Neural progenitor cell (in vitro differentiated cells): ENCODE measurements around the gene GNA15. TPM values are rescaled to one million over a fixed set of nuclear protein-coding genes. Genes with fewer than 3 reads are reported as not detected.

Experiments used
- DNase-seq: peaks from one replicate; pipeline ENCODE4 v3.0.0-alpha.2; 2016; ENCODE audit warnings: low spot score
- H2AFZ ChIP-seq: fragments of 200-600 bp; sonication (generic); replicated peaks from 2 replicates; pipeline ENCODE4 v1.6.1; 2016; ENCODE audit warnings: antibody characterized with exemption
- H3F3A ChIP-seq: fragments of 200-600 bp; sonication (generic); 2 replicates; pipeline ENCODE4 v1.6.1; 2016; ENCODE audit warnings: antibody characterized with exemption, low read depth
- H3K27ac ChIP-seq: fragments of 200-600 bp; sonication (generic); 2 replicates; pipeline ENCODE4 v1.5.1; 2016; ENCODE audit warnings: mild to moderate bottlenecking
- H3K27me3 ChIP-seq: fragments of 200-600 bp; sonication (generic); 2 replicates; pipeline ENCODE4 v1.6.1; 2016; ENCODE audit warnings: mild to moderate bottlenecking, moderate library complexity
- H3K36me3 ChIP-seq: fragments of 200-600 bp; sonication (generic); 2 replicates; pipeline ENCODE4 v1.5.1; 2016
- H3K4me1 ChIP-seq: fragments of 200-600 bp; sonication (generic); 2 replicates; pipeline ENCODE4 v1.6.1; 2016; ENCODE audit warnings: mixed run types
- H3K4me2 ChIP-seq: fragments of 200-600 bp; sonication (generic); 2 replicates; pipeline ENCODE4 v1.6.1; 2016
- H3K4me3 ChIP-seq: fragments of 200-600 bp; sonication (generic); 2 replicates; pipeline ENCODE4 v1.5.1; 2016
- H3K79me2 ChIP-seq: fragments of 200-600 bp; sonication (generic); 2 replicates; pipeline ENCODE4 v1.6.1; 2016; ENCODE audit warnings: low read depth
- H3K9ac ChIP-seq: fragments of 200-600 bp; sonication (generic); 2 replicates; pipeline ENCODE4 v1.6.1; 2016
- H3K9me3 ChIP-seq: fragments of 200-600 bp; sonication (generic); 2 replicates; pipeline ENCODE4 v1.5.1; 2016; ENCODE audit warnings: low read depth
- H4K20me1 ChIP-seq: fragments of 200-600 bp; sonication (generic); 2 replicates; pipeline ENCODE4 v1.6.1; 2016; ENCODE audit warnings: low read depth
- H3K27ac Mint-ChIP-seq: 3 replicates; pipeline ENCODE4 v1.8.0; 2021; ENCODE audit warnings: mixed read lengths
- H3K27me3 Mint-ChIP-seq: 2 replicates; pipeline ENCODE4 v1.8.0; 2022; ENCODE audit warnings: low read depth, mild to moderate bottlenecking, inconsistent platforms, moderate library complexity, mixed read lengths; ENCODE audit not compliant: insufficient read depth
- H3K36me3 Mint-ChIP-seq: 3 replicates; pipeline ENCODE4 v1.8.0; 2021; ENCODE audit warnings: mixed read lengths
- H3K4me1 Mint-ChIP-seq: 3 replicates; pipeline ENCODE4 v1.8.0; 2021; ENCODE audit warnings: mixed read lengths
- H3K4me3 Mint-ChIP-seq: 3 replicates; pipeline ENCODE4 v1.8.0; 2021; ENCODE audit warnings: mild to moderate bottlenecking, moderate library complexity, mixed read lengths
- H3K9me3 Mint-ChIP-seq: 3 replicates; pipeline ENCODE4 v1.8.0; 2020; ENCODE audit warnings: mixed read lengths
- CTCF ChIP-seq: fragments of 200-600 bp; sonication (generic); IDR thresholded peaks from 2 replicates; pipeline ENCODE4 v1.5.1; 2017; ENCODE audit warnings: antibody characterized with exemption, mild to moderate bottlenecking
- EZH2 ChIP-seq: fragments of 200-600 bp; sonication (generic); IDR thresholded peaks from 2 replicates; pipeline ENCODE4 v1.6.1; 2017; ENCODE audit warnings: antibody characterized with exemption, mild to moderate bottlenecking, moderate library complexity
- EZH2phosphoT487 ChIP-seq: fragments of 200-600 bp; sonication (generic); IDR thresholded peaks from 2 replicates; pipeline ENCODE4 v1.6.1; 2017; ENCODE audit warnings: antibody characterized with exemption
- total RNA-seq: library from RNA; depleted of rRNA; stranded (reverse); fragments of >200 nt; gene quantifications from 2 replicates; pipeline ENCODE4 v1.2.3, GENCODE V29; 2015; ENCODE audit warnings: low replicate concordance

The GNA15 gene
- total RNA-seq, 1 donor from 2014 or later: not detected

- H2AFZ ChIP-seq: no peak overlapping the region
- no peaks in the 10 kb centered on the region for H3K4me1 ChIP-seq
- no peak for DNase-seq
- no peaks in the 10 kb centered on the region for H3K9me3 ChIP-seq
- TF ChIP-seq EZH2phosphoT487 (no peak), CTCF (no peak), EZH2 (no peak)
- no peak overlapping the region for H3K27ac ChIP-seq
- Mint-ChIP-seq H3K4me3 (peak overlapping the region; percentile 35), H3K27ac (no peak overlapping the region), H3K27me3 (no peaks in the 10 kb centered on the region), H3K9me3 (no peaks in the 10 kb centered on the region), H3K4me1 (no peaks in the 10 kb centered on the region), H3K36me3 (no peaks in the 10 kb centered on the region)
- H3K27me3 ChIP-seq: no peaks in the 10 kb centered on the region
- no peak overlapping the region for H3K4me2 ChIP-seq
- no peaks in the 10 kb centered on the region for H3K79me2 ChIP-seq
- H3K4me3 ChIP-seq: no peak overlapping the region
- H4K20me1 ChIP-seq: no peaks in the 10 kb centered on the region
- H3K9ac ChIP-seq: no peak overlapping the region
- H3K36me3 ChIP-seq: no peaks in the 10 kb centered on the region
- H3F3A ChIP-seq: no peaks in the 10 kb centered on the region
These were observed 41.1 kb downstream of the GNA15 start for GRCh38 chr19:3176715-3177501.

DNA sequence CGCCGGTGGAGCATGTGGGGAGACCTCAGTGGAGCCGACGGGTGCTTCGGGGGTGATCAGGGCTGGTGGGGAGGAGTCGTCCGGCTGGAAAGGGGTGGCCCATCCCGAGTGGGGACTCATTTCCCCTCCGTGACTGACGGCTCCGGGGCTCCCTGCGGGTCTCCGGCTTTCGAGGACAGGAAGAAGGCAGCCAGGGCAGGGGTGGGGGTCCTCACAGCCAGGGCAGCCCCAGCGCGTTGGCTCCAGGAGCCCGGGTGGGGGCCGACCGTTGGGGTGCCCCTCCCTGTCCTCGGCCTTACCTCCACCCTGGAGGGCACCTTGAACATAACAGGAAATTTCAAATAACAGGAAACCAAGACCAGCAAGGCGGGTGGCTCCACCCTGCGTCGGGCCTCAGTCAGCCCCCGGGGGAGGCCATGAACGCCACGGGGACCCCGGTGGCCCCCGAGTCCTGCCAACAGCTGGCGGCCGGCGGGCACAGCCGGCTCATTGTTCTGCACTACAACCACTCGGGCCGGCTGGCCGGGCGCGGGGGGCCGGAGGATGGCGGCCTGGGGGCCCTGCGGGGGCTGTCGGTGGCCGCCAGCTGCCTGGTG, 42.6 kb downstream of the GNA15 start, which contains the start of gene S1PR4:
Gene S1PR4 (plus strand): TSS at position 393 of the 596 bp plus-strand sequence. CDS start 24 bp downstream, at position 417.
- TF ChIP-seq EZH2 (no peak), EZH2phosphoT487 (no peak), CTCF (no peak)
- H4K20me1 ChIP-seq: no peaks in the 10 kb centered on the region
- Mint-ChIP-seq H3K4me3 (no peak within 1 kb of the TSS), H3K27me3 (no peaks in the 10 kb centered on the region), H3K9me3 (no peaks in the 10 kb centered on the region), H3K27ac (no peak within 1 kb of the TSS), H3K4me1 (no peaks in the 10 kb centered on the region), H3K36me3 (no peaks in the 10 kb centered on the region)
- no peak within 1 kb of the TSS for H3K9ac ChIP-seq
- H3K79me2 ChIP-seq: no peaks in the 10 kb centered on the region
- H3F3A ChIP-seq: no peaks in the 10 kb centered on the region
- no peak within 1 kb of the TSS for H3K4me2 ChIP-seq
- DNase-seq: no peak
- no peaks in the 10 kb centered on the region for H3K27me3 ChIP-seq
- H3K4me1 ChIP-seq: no peaks in the 10 kb centered on the region
- H3K36me3 ChIP-seq: no peaks in the 10 kb centered on the region
- H3K4me3 ChIP-seq: no peak within 1 kb of the TSS
- no peak within 1 kb of the TSS for H3K27ac ChIP-seq
- H3K9me3 ChIP-seq: no peaks in the 10 kb centered on the region
- no peak within 1 kb of the TSS for H2AFZ ChIP-seq

- no peaks in the 10 kb centered on the region for H3K79me2 ChIP-seq
- Mint-ChIP-seq H3K4me3 (no peak overlapping the region), H3K4me1 (no peaks in the 10 kb centered on the region), H3K36me3 (no peaks in the 10 kb centered on the region), H3K27ac (no peak overlapping the region), H3K9me3 (no peaks in the 10 kb centered on the region), H3K27me3 (peaks cover 2% of the 10 kb centered on the region)
- TF ChIP-seq CTCF (no peak), EZH2phosphoT487 (no peak), EZH2 (no peak)
- no peaks in the 10 kb centered on the region for H3K36me3 ChIP-seq
- H3K4me2 ChIP-seq: no peak overlapping the region
- no peak overlapping the region for H3K9ac ChIP-seq
- no peaks in the 10 kb centered on the region for H4K20me1 ChIP-seq
- no peak overlapping the region for H3K27ac ChIP-seq
- no peak for DNase-seq
- H3K9me3 ChIP-seq: no peaks in the 10 kb centered on the region
- H3F3A ChIP-seq: no peaks in the 10 kb centered on the region
- no peaks in the 10 kb centered on the region for H3K27me3 ChIP-seq
- H3K4me3 ChIP-seq: no peak overlapping the region
- H2AFZ ChIP-seq: no peak overlapping the region
- H3K4me1 ChIP-seq: no peaks in the 10 kb centered on the region
These were observed 43.3 kb downstream of the GNA15 start for GRCh38 chr19:3178973-3179738.
